VCaP (cell line): ENCODE data around the gene AMOTL1.
"Not testable (repeated sequence)": the region's sequence is repeated elsewhere in the genome, so short reads cannot be mapped to it uniquely, and the experiment has no call there.

Experiments
- H3K27ac ChIP-seq: fragments of 450-650 bp; 2 replicates; pipeline ENCODE4 v1.5.1; 2017
- TF ChIP-seq, protein P1 (sequence below): fragments of 450-650 bp; conservative IDR thresholded peaks from 2 replicates; pipeline ENCODE4 v1.5.1; 2017; ENCODE audit warnings: mild to moderate bottlenecking, moderate library complexity

Gene AMOTL1

DNA sequence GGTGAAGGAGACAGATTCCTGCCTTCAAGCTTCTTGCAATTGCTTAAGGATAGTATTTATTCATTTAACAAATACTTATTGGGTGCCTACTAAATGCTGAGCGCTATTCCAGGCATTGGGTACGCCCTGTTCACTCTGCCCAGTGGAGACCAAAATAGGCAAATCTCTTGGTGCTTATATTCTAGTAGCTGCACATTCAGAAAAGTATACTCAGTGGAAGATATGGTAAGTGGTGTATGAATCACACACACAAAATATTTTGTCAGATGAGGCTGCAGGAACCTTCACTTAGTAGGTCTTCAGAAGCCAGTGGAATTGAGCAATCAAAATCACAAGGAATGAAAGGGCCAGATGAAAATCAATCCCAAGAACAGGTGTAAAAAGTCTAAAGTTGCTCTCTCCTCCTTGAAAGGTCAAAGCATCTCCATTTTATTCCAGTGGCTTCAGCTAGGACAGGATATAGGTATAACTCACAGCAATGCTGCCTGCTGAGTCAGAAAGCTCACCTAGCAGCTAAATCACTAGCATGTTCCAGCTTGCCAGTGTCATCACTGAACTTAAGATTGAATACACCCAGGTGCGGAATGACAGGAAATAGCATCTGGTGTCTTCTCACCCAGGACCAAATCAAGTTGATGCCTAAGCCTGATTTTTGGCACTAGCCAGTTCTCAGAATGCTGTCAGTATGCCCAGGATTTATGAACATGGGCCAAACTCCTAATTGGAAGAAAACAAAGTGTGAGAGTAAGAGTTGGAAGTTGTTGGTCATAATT, 83.9 kb downstream of the AMOTL1 start:
- TF ChIP-seq, protein P1, sequence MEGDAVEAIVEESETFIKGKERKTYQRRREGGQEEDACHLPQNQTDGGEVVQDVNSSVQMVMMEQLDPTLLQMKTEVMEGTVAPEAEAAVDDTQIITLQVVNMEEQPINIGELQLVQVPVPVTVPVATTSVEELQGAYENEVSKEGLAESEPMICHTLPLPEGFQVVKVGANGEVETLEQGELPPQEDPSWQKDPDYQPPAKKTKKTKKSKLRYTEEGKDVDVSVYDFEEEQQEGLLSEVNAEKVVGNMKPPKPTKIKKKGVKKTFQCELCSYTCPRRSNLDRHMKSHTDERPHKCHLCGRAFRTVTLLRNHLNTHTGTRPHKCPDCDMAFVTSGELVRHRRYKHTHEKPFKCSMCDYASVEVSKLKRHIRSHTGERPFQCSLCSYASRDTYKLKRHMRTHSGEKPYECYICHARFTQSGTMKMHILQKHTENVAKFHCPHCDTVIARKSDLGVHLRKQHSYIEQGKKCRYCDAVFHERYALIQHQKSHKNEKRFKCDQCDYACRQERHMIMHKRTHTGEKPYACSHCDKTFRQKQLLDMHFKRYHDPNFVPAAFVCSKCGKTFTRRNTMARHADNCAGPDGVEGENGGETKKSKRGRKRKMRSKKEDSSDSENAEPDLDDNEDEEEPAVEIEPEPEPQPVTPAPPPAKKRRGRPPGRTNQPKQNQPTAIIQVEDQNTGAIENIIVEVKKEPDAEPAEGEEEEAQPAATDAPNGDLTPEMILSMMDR = no peak
- H3K27ac ChIP-seq = no peak overlapping the region

DNA sequence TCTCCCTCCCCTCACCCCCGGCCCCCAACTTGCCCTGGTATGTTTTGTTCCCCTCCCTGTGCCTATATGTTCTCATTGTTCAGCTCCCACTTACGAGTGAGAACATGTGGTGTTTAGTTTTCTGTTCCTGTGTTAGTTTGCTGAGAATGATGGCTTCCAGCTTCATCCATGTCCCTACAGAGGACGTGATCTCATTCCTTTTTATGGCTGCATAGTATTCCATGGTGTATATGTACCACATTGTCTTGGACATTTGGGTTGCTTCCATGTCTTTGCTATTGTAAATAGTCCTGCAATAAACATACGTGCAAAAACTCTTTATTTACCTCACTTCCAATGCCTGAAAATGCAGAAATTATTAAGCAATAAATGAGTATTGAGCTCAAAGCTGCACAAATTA, 85.1 kb downstream of the AMOTL1 start:
- not testable (repeated sequence) for H3K27ac ChIP-seq

DNA sequence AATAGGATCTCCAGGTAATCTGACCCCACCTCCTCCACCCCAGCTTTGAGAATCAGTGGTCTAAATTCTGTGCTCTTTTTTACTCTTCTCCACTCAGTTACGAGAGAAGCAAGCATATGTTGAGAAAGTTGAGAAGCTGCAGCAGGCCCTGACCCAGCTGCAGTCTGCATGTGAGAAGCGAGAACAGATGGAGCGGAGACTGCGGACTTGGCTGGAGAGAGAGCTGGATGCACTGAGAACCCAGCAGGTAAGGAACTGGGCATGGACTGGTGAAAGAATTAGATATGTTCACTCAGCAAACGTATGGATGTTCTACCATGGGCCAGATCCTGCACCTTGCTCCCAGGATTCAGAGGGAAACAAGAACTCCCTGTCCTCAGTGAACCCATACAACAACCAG, 85.7 kb downstream of the AMOTL1 start:
- H3K27ac ChIP-seq = no peak overlapping the region
- TF ChIP-seq, protein P1 = no peak

DNA sequence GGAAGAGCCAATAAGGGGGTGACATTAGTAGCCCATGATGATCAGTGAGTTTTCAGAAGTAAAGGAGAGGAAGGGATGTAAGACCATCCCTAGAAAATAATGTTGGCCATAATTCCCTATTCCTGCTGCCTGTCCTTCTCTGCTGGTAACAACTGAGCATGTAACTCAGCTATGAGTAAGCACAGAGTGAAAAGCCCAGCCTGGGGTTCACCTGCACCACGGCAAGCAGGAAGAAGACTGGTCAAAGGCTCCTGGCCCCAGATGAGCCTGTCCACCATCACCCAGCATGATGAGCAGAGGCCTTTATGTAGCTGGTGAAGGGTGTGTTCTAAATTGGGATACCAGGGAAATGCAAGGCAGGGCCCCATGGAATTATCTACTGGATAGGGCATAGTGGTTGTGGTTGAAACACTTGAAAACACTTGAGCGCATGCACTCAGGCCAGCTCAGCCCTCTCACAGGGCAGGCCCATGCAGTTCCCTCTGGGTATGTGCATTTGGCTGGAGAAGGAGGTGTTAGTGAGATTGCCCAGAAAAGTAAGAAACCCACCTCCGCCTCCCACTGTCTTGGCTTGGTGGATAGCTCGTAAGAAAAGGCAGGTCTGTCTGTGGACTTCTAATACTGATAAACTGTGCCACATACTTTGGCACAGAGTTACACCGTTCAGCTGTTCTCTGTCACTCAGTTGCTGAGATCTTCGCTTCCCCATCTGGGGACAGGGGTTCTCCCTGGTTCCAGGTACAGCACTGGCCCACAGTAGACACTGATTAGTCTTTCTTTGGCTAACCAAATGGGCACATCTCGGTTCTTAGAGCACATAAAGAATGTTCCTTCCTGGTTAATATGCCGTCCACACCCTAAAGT, 86.8 kb downstream of the AMOTL1 start:
- no peak overlapping the region for H3K27ac ChIP-seq
- TF ChIP-seq, protein P1 = no peak

DNA sequence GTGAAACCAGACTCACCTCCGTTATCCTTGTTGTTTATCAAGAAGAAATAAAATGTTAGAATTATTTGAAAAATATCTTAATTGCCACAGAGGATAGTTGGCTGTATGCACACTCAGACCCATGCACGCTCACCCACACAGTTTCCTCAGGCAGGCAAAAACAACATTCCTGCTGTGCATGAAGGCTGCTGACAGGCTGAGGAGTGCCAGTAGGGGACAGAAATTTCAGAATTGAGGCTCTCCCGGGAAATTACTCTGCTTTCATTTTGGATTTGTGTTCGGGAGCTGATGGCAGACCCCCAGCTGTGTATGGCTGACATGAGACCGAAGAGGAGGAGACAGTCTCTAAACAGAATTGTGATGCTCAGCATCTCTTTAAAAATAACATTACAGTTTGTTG, 87.5 kb downstream of the AMOTL1 start:
- TF ChIP-seq, protein P1 = no peak
- H3K27ac ChIP-seq = no peak overlapping the region

DNA sequence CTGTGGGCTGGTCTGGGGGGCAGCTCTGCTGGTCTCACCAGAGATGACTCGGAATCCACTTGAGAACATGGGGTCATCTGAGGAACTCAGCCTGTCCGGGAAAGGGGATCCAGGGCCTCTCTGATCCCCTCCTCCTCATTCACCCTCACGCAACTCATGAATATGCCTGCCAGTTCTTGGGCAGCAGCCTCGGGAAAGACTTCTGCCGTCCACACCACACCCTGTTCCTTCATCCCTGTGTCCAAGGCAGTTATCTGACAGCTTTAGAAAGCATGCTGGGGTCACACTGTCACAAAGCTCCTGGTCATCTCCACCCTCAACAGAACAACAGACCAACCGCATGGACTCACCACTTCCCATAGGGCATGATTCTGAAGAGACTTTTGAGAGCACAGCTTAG, 88.3 kb downstream of the AMOTL1 start:
- TF ChIP-seq, protein P1 = no peak
- H3K27ac ChIP-seq = no peak overlapping the region

DNA sequence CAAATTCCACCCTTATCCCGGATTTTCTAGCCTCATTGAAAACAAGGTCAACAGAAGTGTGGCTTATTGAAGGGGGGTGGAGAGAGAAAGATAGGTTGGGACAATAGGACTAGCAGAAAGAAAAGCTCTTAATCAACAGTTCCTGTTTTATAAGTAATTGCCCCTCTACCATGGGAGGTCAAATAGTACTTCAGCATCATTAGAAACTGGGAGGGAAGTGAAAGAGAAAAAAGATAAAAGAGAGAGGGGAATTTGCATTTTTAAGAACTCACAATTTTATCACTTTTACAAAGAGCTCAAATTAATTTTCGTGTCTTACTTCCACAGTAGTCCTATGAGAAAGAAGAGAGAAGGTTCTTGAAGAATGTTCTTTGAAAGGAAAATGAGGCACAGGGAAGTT, 89.2 kb downstream of the AMOTL1 start:
- TF ChIP-seq, protein P1 = no peak
- H3K27ac ChIP-seq = no peak overlapping the region
